Trophoblast cell (in vitro differentiated cells and primary cell): ENCODE measurements around the gene METTL23.
A peak's percentile ranks its signal among the peaks of the same experiment; 100 is the strongest.
"Not testable (repeated sequence)": the region's sequence is repeated elsewhere in the genome, so short reads cannot be mapped to it uniquely, and the experiment has no call there.

ENCODE experiments used
- DNase-seq, 2 donors: peaks; one replicate each; pipeline ENCODE4 v3.0.0-alpha.2; 2016
- H2AFZ ChIP-seq: 2 replicates; pipeline ENCODE4 v1.6.1; 2013; ENCODE audit warnings: low read length, moderate library complexity, mild to moderate bottlenecking; ENCODE audit not compliant: insufficient read depth, poor library complexity
- H2AK5ac ChIP-seq: 2 replicates; pipeline ENCODE4 v1.6.1; 2013; ENCODE audit warnings: mild to moderate bottlenecking, low read length
- H2BK120ac ChIP-seq: 2 replicates; pipeline ENCODE4 v1.6.1; 2013; ENCODE audit warnings: low read length, mild to moderate bottlenecking, moderate library complexity; ENCODE audit not compliant: insufficient read depth, poor library complexity
- H2BK12ac ChIP-seq: 2 replicates; pipeline ENCODE4 v1.6.1; 2013; ENCODE audit warnings: mild to moderate bottlenecking, low read length, moderate library complexity
- H2BK5ac ChIP-seq: 2 replicates; pipeline ENCODE4 v1.6.1; 2013; ENCODE audit warnings: low read length, low read depth, moderate library complexity, mild to moderate bottlenecking; ENCODE audit not compliant: poor library complexity
- H3K14ac ChIP-seq: 2 replicates; pipeline ENCODE4 v1.6.1; 2013; ENCODE audit warnings: mild to moderate bottlenecking, low read length
- H3K18ac ChIP-seq: 2 replicates; pipeline ENCODE4 v1.6.1; 2013; ENCODE audit warnings: mild to moderate bottlenecking, low read length
- H3K23ac ChIP-seq: 2 replicates; pipeline ENCODE4 v1.6.1; 2013; ENCODE audit warnings: low read length
- H3K27ac ChIP-seq: 2 replicates; pipeline ENCODE4 v1.5.1; 2013; ENCODE audit warnings: low read depth, mild to moderate bottlenecking, inconsistent platforms, low read length, moderate library complexity
- H3K27me3 ChIP-seq: 2 replicates; pipeline ENCODE4 v1.6.1; 2013; ENCODE audit warnings: inconsistent platforms, mild to moderate bottlenecking, low read length, moderate library complexity; ENCODE audit not compliant: insufficient read depth
- H3K36me3 ChIP-seq, 2 experiments: 1 replicate in 1 of 2; 2 replicates in 1 of 2; pipeline ENCODE4 v1.6.1; 2013; ENCODE audit warnings: low read length in 2 of 2, mild to moderate bottlenecking in 2 of 2, moderate library complexity in 1 of 2; ENCODE audit not compliant: insufficient read depth in 2 of 2, control insufficient read depth in 1 of 2
- H3K4ac ChIP-seq: 2 replicates; pipeline ENCODE4 v1.6.1; 2013; ENCODE audit warnings: low read depth, mild to moderate bottlenecking, low read length, moderate library complexity
- H3K4me1 ChIP-seq, 2 experiments: 1 replicate in 1 of 2; 2 replicates in 1 of 2; pipeline ENCODE4 v1.6.1; 2013; ENCODE audit warnings: low read length in 2 of 2, mild to moderate bottlenecking in 2 of 2, moderate library complexity in 1 of 2; ENCODE audit not compliant: insufficient read depth in 2 of 2, control insufficient read depth in 1 of 2
- H3K4me2 ChIP-seq: 2 replicates; pipeline ENCODE4 v1.6.1; 2013; ENCODE audit warnings: inconsistent platforms, mild to moderate bottlenecking, low read length, moderate library complexity
- H3K4me3 ChIP-seq: 2 replicates; pipeline ENCODE4 v1.5.1; 2013; ENCODE audit warnings: mild to moderate bottlenecking, low read depth, low read length, inconsistent platforms
- H3K79me1 ChIP-seq: one replicate; pipeline ENCODE4 v1.6.1; 2013; ENCODE audit warnings: low read length
- H3K79me2 ChIP-seq: 2 replicates; pipeline ENCODE4 v1.6.1; 2013; ENCODE audit warnings: low read length, mild to moderate bottlenecking; ENCODE audit not compliant: control insufficient read depth, insufficient read depth, poor library complexity
- H3K9ac ChIP-seq: 2 replicates; pipeline ENCODE4 v1.6.1; 2013; ENCODE audit warnings: mild to moderate bottlenecking, low read length
- H3K9me3 ChIP-seq: 2 replicates; pipeline ENCODE4 v1.6.1; 2013; ENCODE audit warnings: low read depth, mild to moderate bottlenecking, control low read depth, inconsistent platforms, low read length; ENCODE audit not compliant: insufficient read depth
- H4K12ac ChIP-seq: 2 replicates; pipeline ENCODE4 v1.6.1; 2013; ENCODE audit warnings: low read depth, mild to moderate bottlenecking, low read length, moderate library complexity
- H4K8ac ChIP-seq: 2 replicates; pipeline ENCODE4 v1.6.1; 2013; ENCODE audit warnings: low read depth, mild to moderate bottlenecking, low read length, moderate library complexity
- H4K91ac ChIP-seq: one replicate; pipeline ENCODE4 v1.6.1; 2013; ENCODE audit warnings: low read depth, mild to moderate bottlenecking, low read length, moderate library complexity
- WGBS: extraction: QIAGEN DNeasy Blood & Tissue Kit; methylation state at CpG from one replicate; pipeline ENCODE4 v1.1.7; 2013; ENCODE audit warnings: missing lambda C conversion rate; ENCODE audit not compliant: insufficient read length, insufficient coverage; ENCODE audit errors: extremely low coverage; 5-methylcytosine and 5-hydroxymethylcytosine counted together

METTL23 gene

GRCh38 chr17:76742958-76743357 is 16.3 kb downstream of the METTL23 start:
- Histone ChIP-seq H2BK12ac (no peak overlapping the region), H2AFZ (no peak overlapping the region), H4K91ac (no peak overlapping the region), H3K4me2 (no peak overlapping the region), H3K4me3 (no peak overlapping the region), H3K14ac (no peak overlapping the region), H2BK5ac (no peak overlapping the region), H3K23ac (no peak overlapping the region), H3K4me1 (no peaks in the 10 kb centered on the region), H3K36me3 (peaks cover 7 to 18% of the 10 kb centered on the region in 2 experiments), H3K27me3 (no peaks in the 10 kb centered on the region), H2AK5ac (no peak overlapping the region), H3K9me3 (no peaks in the 10 kb centered on the region), H3K27ac (no peak overlapping the region), H3K79me1 (peaks cover 2% of the 10 kb centered on the region), H3K4ac (no peak overlapping the region), H3K79me2 (peaks cover 3% of the 10 kb centered on the region), H3K9ac (no peak overlapping the region), H2BK120ac (no peak overlapping the region), H4K8ac (no peak overlapping the region), H4K12ac (no peak overlapping the region), H3K18ac (no peak overlapping the region)
- peak in 1 of 2 donors; percentile 55 for DNase-seq

DNA sequence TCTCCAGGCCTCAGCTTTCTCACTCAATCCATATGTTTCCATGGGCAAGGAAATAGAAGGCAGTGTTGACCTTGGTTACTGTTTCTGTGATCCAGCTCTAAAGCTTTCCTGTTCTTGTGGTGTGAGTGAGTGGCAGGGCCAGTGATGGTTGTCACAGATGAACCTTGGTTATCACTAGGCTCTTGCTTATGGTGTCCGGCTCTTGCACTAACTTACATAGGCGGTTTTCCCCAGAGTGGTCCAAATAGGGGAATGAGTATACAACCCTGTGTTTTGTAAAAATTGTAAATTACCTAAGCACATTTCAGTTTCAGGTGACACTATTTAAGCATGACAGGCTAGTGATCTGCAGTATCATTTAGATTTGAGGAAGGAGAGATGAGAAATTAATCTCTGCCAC is 18.1 kb downstream of the METTL23 start:
- no peak overlapping the region for H2BK120ac ChIP-seq
- no peak overlapping the region for H4K91ac ChIP-seq
- H2AK5ac ChIP-seq: no peak overlapping the region
- H3K27ac ChIP-seq: no peak overlapping the region
- no peak overlapping the region for H3K18ac ChIP-seq
- H3K9me3 ChIP-seq: no peaks in the 10 kb centered on the region
- no peak overlapping the region for H2BK12ac ChIP-seq
- H3K14ac ChIP-seq: no peak overlapping the region
- no peak overlapping the region for H3K4me3 ChIP-seq
- no peaks in the 10 kb centered on the region for H3K79me2 ChIP-seq
- DNase-seq: no peak
- no CpG with 5 or more reads among the region's 2 CpGs for WGBS
- no peaks in the 10 kb centered on the region for H3K79me1 ChIP-seq
- H3K9ac ChIP-seq: no peak overlapping the region
- H3K4me2 ChIP-seq: no peak overlapping the region
- no peak overlapping the region for H3K23ac ChIP-seq
- H2BK5ac ChIP-seq: no peak overlapping the region
- H4K12ac ChIP-seq: no peak overlapping the region
- H3K4me1 ChIP-seq: no peaks in the 10 kb centered on the region
- no peak overlapping the region for H4K8ac ChIP-seq
- peaks cover 10 to 21% of the 10 kb centered on the region in 2 experiments for H3K36me3 ChIP-seq
- H3K27me3 ChIP-seq: no peaks in the 10 kb centered on the region
- H2AFZ ChIP-seq: no peak overlapping the region
- H3K4ac ChIP-seq: no peak overlapping the region

GRCh38 chr17:76745785-76746184 is 19.1 kb downstream of the METTL23 start:
- not testable (repeated sequence) for H3K4ac ChIP-seq, H3K4me1 ChIP-seq, H3K14ac ChIP-seq, H3K27me3 ChIP-seq, H2BK12ac ChIP-seq, H3K23ac ChIP-seq, H3K18ac ChIP-seq, H2BK5ac ChIP-seq, H3K79me2 ChIP-seq, H3K4me3 ChIP-seq, H3K9me3 ChIP-seq, H2AFZ ChIP-seq, H3K4me2 ChIP-seq, H4K91ac ChIP-seq, H2BK120ac ChIP-seq, H3K9ac ChIP-seq, H3K27ac ChIP-seq, H4K8ac ChIP-seq, H3K79me1 ChIP-seq, H4K12ac ChIP-seq, H2AK5ac ChIP-seq
- peak; percentile 29 to 64 for DNase-seq
- no CpG with 5 or more reads among the region's 6 CpGs for WGBS
- H3K36me3 ChIP-seq: peaks cover 10 to 21% of the 10 kb centered on the region in 2 experiments

DNA sequence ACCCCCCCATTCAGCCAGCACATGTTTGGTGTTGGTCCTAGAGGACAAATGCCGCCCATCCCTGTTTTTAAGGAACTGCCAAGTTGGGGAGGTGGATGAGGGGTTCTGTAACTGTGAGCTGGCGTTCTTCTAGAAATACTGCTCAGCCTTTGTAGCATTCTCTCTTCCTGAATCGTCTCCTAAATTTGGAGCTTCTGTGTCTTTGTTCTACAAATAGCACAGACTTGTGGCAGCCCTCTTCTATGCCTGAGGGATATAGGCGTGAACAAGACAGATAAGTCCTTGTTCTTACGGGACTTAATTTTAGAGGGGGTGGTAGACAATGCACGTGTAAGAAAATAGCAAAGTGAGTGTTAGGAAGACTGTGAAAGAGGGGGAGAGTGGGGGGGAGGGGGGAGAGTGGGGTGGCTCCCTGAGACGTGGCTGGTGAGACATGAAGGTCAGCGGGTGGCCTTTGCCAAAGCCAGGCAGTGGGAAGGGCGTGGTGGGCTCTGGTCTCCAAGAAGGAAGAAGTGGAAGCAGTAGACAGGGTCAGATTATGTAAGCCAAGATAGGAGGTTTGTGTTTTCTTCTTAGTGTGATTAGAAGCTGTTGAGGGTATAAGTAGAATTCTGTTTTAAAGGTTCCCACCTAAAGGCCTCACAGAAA is 21.2 kb downstream of the METTL23 start:
- H3K18ac ChIP-seq: no peak overlapping the region
- H2BK12ac ChIP-seq: no peak overlapping the region
- no peak overlapping the region for H3K9ac ChIP-seq
- H3K14ac ChIP-seq: no peak overlapping the region
- H3K27ac ChIP-seq: no peak overlapping the region
- no peaks in the 10 kb centered on the region for H3K9me3 ChIP-seq
- no peak overlapping the region for H3K4ac ChIP-seq
- no peaks in the 10 kb centered on the region for H3K79me2 ChIP-seq
- H2BK120ac ChIP-seq: no peak overlapping the region
- no peak overlapping the region for H4K91ac ChIP-seq
- no peak overlapping the region for H3K23ac ChIP-seq
- H4K12ac ChIP-seq: no peak overlapping the region
- H4K8ac ChIP-seq: no peak overlapping the region
- H2BK5ac ChIP-seq: no peak overlapping the region
- no peak overlapping the region for H2AFZ ChIP-seq
- WGBS: no CpG with 5 or more reads among the region's 9 CpGs
- H3K27me3 ChIP-seq: no peaks in the 10 kb centered on the region
- no peaks in the 10 kb centered on the region for H3K4me1 ChIP-seq
- H3K4me2 ChIP-seq: no peak overlapping the region
- DNase-seq: no peak
- H3K79me1 ChIP-seq: no peaks in the 10 kb centered on the region
- H3K4me3 ChIP-seq: no peak overlapping the region
- peaks cover 11 to 19% of the 10 kb centered on the region in 2 experiments for H3K36me3 ChIP-seq
- H2AK5ac ChIP-seq: no peak overlapping the region
